CD4-positive, alpha-beta T cell treated with Interleukin-2 at 100 ng/mL for 4 hours (primary cell): ENCODE results near the gene ARSB.
"Not testable (repeated sequence)": the region's sequence is repeated elsewhere in the genome, so short reads cannot be mapped to it uniquely, and the experiment has no call there.

Experiments used
- DNase-seq: peaks from one replicate; pipeline ENCODE4 v3.0.0-alpha.2; 2020; ENCODE audit warnings: low spot score

The ARSB gene

DNA sequence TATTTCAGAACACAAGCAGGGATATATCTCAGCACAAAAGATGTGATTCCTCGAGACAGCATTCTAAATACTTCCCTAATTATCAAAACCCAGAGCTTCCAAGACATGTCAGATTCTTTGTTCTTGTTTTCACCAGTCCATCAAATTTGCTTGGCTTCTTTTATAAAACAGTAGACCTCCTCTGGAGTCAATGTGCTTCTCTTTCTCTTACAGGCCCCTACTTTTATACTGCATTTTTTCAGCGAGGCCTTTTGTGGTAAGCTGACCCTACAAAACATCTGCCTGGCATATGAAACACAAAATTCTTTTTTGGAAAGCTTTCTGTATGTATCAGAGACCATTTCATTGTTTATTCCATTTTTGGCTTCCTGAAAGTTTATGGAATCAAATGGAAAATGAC is 81.8 kb downstream of the ARSB start:
- no peak for DNase-seq

GRCh38 chr5:78899922-78900362 is 85.2 kb downstream of the ARSB start:
- peak; percentile 10 for DNase-seq

GRCh38 chr5:78896132-78896531 is 89.0 kb downstream of the ARSB start:
- DNase-seq: no peak

DNA sequence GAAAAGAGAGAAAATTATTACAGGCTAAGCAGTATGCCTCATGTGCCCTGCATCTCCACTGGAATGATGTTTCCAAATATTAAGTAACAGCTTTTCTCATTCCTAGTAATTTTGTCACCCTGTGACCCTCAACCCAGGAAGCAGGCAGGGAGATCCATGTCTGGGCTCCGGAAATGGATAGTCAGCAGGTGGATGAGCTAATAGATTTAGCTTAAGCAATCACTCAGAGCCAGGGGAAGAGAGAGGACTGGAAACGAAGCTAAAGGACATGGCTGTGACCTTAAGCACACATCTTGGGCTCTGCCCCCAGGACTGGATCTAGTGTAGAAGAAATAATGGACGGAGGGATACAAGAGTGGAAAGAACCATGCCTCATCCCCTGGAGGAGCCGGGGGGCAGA is 89.5 kb downstream of the ARSB start:
- no peak for DNase-seq

DNA sequence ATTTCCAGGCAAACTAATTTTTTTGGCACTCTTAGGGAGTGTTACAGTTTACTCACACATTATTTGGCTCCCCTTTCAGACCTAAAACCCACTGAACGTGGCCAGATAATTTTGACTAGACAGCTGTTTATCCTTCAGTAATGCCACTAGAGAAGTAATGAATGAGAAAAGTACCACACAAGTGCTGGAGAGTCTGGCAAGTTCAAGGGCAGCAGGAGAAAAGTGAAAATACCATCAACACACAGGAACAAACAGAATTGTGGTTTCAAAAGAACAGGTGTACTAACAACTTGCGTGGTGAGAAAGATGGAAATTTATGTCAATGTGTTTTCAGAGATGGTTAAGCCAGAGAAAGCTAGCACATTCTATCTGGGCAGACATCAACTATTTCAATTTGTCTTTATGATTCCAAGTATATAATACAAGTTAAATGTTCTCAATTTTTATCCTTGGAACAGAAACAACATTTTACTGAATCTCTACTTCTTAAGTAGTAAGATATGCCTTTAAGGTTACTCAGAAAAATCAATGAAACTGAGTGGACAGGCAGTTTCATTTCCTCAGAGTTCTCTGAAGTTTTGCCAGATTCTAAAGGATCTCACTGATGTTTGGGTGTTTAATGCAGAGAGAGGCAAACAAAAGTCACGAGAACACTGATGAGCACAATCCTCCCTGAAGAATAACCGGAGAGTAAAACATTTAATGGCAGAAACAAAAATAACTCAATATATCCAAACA is 91.0 kb downstream of the ARSB start:
- no peak for DNase-seq

- DNase-seq: no peak
These were observed 94.3 kb downstream of the ARSB start for GRCh38 chr5:78890667-78891379.

DNA sequence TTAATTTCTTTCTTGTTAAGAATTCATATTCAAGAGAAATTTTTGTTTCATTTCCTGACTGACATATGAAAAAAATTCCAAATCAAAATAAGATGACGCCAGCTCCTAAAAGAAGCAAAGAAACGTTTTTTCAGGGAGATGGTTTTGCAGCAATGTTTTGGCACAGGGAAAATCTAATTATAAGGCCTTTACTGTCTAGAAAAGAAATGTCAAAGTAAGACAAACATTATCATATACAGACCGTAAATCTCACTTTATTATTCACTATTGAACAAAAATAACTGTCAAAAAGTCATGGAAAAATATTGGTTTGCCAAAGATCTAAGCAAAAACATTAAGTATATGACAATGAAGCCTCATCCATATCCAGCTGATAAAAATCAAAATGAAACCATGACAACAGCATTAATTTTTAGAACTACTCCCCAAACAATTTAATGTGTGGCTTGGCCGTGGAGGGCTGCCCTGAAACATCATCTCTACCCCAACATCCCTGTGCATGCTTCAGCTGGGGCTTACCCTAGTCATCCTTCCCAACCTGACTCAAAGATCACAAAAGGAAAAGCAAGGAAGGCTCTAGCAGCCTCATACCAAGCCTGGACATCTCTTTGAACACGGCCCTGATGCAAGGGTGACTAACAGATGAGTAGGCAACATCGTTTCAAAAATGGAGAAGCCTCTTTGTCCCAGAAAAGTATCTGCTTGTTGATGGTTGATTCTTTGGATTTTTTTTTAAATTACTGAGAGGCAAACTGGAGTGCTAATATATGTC is 95.6 kb downstream of the ARSB start:
- no peak for DNase-seq

GRCh38 chr5:78888580-78889368 is 96.3 kb downstream of the ARSB start:
- no peak for DNase-seq

DNA sequence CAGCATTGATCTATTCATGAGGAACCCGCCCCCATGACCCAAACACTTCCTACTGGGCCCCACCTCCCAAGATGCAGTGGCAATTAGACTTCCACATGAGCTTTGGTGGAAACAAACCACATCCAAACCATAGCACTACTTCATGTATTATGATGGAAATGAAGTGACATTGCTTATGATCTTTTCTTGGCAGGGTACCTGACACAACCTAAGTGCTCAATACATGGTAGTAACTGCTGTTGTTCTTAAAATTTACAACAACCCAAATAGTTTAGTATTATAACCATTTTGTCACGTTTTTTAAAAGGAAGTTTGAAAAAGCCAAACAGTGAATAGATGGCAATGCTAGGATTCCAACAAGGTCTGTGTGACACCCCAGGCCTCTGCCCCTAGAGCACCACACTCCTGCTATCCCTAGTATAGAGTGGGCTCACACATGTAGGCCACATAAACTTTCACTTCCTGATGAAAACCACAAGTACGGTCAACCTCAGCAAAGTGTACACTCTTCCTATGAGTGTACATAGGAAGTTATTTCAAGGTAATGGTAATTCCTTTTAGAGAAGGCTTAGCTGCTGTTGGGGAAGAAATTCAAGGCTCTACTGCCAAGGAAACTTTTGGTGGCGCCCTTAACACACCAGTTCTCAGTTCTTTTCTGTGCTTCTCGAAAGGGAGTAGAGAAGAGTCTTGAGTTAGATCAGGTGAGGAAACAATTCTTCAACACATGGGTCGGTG is 97.6 kb downstream of the ARSB start:
- no peak for DNase-seq

DNA sequence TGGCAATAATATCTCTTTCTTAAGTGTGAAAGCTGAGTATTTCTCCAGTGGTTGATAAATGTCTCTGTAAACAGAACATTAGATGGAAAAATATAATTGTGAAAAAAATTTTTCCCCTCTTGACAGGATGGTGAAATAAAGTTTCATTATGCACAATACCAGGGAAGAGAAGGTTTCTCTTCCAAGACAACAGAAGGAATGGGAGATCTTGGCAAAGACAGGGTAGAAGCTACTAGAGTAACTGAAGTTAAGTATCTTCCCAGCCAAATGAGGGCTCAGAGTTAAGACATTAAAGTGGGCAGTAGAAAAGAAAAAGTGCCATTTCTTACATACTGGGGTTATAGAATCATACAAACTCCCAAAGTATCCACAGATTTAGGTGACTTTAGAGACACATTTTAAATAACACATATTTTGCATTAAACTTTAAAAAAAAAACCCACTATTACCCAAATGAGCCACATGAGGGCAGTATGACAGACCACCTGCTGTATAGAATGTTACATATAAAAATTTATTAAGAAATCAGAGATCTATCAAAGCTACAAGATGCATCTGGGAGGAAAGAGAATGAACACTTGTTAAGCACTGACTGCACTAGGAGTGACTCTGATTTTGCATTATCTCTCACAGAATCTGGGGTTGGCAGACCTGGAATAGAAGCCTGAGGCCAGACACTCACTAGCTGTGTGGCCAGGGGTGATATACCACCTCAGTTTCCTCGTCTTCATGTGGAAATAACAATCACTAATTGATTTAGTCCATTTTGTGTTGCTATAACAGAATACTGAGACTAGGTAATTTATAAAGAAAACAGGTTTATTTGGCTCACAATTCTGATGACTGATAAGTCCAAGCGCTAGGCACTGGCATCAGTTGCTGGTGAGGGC is 98.5 kb downstream of the ARSB start:
- no peak for DNase-seq

- DNase-seq: no peak
These were observed 103.2 kb downstream of the ARSB start for GRCh38 chr5:78881884-78882283.

DNA sequence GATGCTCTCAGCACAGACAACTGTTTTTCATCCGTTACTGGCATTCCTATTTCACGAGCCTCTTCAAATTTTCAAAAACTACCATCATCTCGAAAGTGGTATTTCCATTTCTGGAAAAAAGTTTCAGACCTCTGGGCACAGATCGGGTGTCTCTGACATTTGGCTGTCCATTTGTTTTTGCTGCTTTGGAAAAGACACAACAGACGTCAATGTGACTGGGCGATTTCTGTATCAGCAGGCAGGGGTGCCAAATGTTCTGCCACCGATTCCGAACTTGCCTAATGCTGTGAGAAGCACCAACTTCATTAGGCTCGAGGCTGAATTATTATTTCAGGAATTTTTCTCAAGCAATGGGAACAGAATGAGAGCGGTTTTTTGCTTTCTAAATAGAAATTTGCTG is 105.6 kb downstream of the ARSB start:
- no peak for DNase-seq

DNA sequence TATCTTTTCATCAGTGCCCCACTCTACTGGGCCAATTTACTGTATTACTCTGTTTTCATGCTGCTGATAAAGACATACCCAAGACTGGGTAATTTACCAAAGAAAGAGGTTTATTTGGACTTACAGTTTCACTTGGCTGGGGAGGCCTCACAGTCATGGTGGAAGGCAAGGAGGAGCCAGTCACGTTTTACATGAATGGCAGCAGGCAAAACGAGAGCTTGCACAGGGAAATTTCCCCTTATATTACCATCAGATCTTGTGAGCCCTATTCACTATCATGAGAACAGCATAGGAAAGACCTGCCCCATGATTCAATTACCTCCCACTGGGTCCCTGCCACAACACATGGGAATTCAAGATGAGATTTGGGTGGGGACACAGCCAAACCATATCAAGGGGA is 119.0 kb downstream of the ARSB start:
- DNase-seq: not testable (repeated sequence)

DNA sequence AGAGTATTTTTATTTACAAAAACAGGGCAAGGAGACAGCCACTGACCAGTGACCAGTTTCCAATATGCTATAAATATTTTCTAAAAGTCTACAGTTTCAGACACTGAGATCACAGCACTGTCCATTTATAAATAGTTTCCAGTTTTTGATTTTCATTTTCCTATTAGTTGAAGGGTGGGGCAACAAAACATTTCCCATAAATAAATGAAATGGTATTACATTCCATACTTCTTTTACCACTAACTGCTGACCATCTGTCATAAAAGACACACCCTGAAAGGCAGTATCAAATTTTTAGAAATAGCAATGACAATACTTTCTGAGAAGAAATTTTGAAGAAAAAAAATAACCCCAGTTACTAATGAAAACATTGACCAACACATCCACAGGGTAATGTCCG is 126.7 kb downstream of the ARSB start:
- no peak for DNase-seq

GRCh38 chr5:78855026-78855425 is 130.1 kb downstream of the ARSB start:
- DNase-seq: no peak

- not testable (repeated sequence) for DNase-seq
These were observed 133.2 kb downstream of the ARSB start for GRCh38 chr5:78851891-78852290.

DNA sequence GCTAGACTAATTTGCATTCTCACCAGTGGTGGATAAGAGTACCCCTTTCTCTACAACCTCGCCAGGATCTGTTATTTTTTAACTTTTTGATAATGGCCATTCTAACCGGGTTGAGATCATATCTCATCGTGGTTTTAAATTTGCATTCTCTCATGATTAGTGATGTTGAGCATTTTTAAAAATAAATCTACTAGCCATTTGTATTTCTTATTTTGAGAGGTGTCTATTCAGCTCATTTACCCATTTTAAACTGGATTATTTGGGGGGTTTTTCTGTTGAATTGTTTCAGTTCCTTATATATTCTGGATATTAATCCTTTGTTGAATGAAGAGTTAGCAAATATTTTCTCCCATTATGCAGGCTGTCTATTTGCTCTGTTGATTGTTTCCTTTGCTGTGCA is 139.6 kb downstream of the ARSB start:
- DNase-seq: no peak

DNA sequence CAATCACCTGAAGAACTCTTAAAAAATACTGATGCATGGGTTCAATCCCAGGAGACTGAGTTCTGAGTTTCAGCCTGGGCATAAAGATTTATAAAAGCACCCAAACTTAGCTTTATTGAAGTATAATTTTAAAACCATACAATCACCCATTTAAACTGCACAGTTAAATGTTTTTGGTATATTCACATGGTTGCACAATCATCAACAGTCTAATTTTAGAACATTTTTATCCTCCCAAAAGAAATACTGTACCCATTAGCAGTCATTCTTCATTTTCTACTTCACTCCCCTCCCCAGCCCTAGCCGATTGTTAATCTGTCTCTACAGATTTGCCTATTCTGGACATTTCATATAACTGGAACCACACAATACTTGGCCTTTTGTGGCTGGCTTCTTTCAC is 141.7 kb downstream of the ARSB start:
- no peak for DNase-seq

DNA sequence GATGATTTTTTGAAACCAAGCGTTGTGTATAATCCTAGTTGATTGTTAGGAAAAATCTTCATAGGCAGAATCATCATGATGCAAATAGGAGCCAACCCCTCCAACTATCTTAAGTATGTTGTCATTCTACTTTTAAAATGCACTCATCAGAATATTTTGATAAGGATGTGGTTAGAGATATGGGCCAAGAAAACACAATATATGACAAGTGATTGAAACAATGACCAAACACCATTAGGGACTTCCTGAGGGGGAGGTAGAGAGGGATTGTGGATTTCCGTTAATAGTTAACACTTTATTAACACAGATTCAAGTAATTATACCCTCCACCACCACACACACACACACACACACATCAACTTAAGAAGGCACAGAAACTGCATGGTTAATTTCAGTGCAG is 143.3 kb downstream of the ARSB start:
- no peak for DNase-seq

DNA sequence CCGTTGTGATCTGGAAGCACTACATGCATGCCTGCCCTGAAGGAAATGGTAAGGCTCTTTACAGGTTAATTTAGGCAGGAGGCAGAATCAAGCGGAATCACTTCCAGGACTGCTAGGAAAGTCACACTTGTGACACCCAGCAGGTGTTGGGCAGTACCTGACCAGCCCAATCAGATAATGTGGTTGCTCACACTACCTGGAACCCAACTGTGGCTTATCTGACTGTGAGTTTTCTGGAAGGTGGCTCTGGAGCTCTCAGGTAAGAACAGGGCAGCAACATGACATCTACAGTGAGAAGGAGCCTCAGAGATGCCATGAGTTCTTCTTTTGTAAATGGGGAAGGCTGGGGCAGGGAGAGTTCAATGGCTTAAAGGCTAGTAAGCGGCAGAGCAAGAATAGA is 146.4 kb downstream of the ARSB start:
- no peak for DNase-seq
